ENCODE results near the gene HSPB6. TPM values are rescaled to one million over a fixed set of nuclear protein-coding genes. Genes with fewer than 3 reads are reported as not detected.
A peak's percentile ranks its signal among the peaks of the same experiment; 100 is the strongest.

The HSPB6 gene
- total RNA-seq, 1 donor from 2014 or later: 5.0 TPM

DNA sequence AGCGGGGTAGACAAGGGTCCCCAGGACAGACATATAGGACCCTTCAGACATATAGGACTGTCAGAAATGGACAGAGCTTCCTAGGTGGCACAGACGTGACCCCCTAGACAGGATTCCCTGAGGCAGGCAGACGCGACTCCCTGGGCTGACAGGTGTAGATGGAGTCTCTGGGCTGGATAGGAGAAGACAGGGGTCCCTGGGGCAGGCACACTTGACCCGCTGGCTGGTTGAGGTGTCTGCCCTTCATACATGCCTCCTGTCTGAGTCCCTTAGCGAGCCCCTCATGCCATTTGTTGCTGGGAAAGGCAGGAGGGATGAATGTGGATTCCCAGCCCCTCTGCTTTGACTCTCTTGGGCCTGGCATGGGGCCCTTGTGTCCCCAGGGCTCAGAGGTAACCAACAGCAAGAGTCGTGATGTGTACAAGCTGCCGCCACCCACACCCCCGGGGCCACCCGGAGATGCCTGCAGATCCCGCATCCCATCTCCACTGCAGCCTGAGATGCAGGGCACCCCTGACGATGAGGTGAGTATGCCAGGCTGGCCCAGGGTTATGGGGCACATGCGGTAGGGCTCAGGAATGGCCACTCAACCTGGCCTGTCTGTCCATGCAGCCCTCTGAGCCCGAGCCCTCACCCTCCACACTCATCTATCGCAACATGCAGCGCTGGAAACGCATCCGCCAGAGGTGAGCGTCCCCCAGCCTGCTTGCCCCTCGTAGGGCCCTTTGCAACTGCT, 3.0 kb downstream of the HSPB6 start:
- H3K27me3 Mint-ChIP-seq (ENCODE audit: low read depth): no peaks in the 10 kb centered on the region
- DNase-seq (ENCODE audit: low spot score): peak; percentile 86
- peaks cover 8% of the 10 kb centered on the region for H3K36me3 Mint-ChIP-seq (ENCODE audit: low read depth)
- no peaks in the 10 kb centered on the region for H3K9me3 Mint-ChIP-seq (ENCODE audit: low read depth)
- peaks cover 40% of the 10 kb centered on the region for H3K4me1 Mint-ChIP-seq (ENCODE audit: low read depth)
- H3K4me3 Mint-ChIP-seq (ENCODE audit: unreplicated experiment): no peak overlapping the region
- no peak for TF ChIP-seq CTCF (IDR thresholded peaks at IDR 0.05)
- no peak overlapping the region for H3K27ac Mint-ChIP-seq (ENCODE audit: unreplicated experiment)

- H3K9me3 Mint-ChIP-seq (ENCODE audit: low read depth): no peaks in the 10 kb centered on the region
- DNase-seq (ENCODE audit: low spot score): peak; percentile 87
- TF ChIP-seq CTCF (IDR thresholded peaks at IDR 0.05): no peak
Observed at GRCh38 chr19:35752746-35753350, 4.0 kb downstream of the HSPB6 start.

GRCh38 chr19:35751839-35752745, 4.7 kb downstream of the HSPB6 start:
- Mint-ChIP-seq H3K27ac (ENCODE audit: unreplicated experiment) (no peak overlapping the region), H3K27me3 (ENCODE audit: low read depth) (no peaks in the 10 kb centered on the region), H3K4me1 (ENCODE audit: low read depth) (peaks cover 43% of the 10 kb centered on the region), H3K9me3 (ENCODE audit: low read depth) (no peaks in the 10 kb centered on the region), H3K36me3 (ENCODE audit: low read depth) (peaks cover 8% of the 10 kb centered on the region), H3K4me3 (ENCODE audit: unreplicated experiment) (no peak overlapping the region)
- peak; percentile 86 for DNase-seq (ENCODE audit: low spot score)
- TF ChIP-seq CTCF (IDR thresholded peaks at IDR 0.05): no peak

More at GRCh38 chr19:35752746-35753350, 4.0 kb downstream of the HSPB6 start:
- H3K4me3 Mint-ChIP-seq (ENCODE audit: unreplicated experiment): no peak overlapping the region
- no peak overlapping the region for H3K27ac Mint-ChIP-seq (ENCODE audit: unreplicated experiment)
- H3K36me3 Mint-ChIP-seq (ENCODE audit: low read depth): peaks cover 8% of the 10 kb centered on the region
- peaks cover 45% of the 10 kb centered on the region for H3K4me1 Mint-ChIP-seq (ENCODE audit: low read depth)
- H3K27me3 Mint-ChIP-seq (ENCODE audit: low read depth): no peaks in the 10 kb centered on the region

- Mint-ChIP-seq H3K36me3 (ENCODE audit: low read depth) (peaks cover 5% of the 10 kb centered on the region), H3K27me3 (ENCODE audit: low read depth) (no peaks in the 10 kb centered on the region), H3K9me3 (ENCODE audit: low read depth) (no peaks in the 10 kb centered on the region), H3K4me3 (ENCODE audit: unreplicated experiment) (peak overlapping the region; percentile 99), H3K27ac (ENCODE audit: unreplicated experiment) (peak overlapping the region; percentile 54), H3K4me1 (ENCODE audit: low read depth) (peaks cover 48% of the 10 kb centered on the region)
- no peak for DNase-seq (ENCODE audit: low spot score)
- no peak for TF ChIP-seq CTCF (IDR thresholded peaks at IDR 0.05)
Observed at GRCh38 chr19:35750167-35750566, 6.7 kb downstream of the HSPB6 start.
